PC-3 (cell line): ENCODE results near the gene RNF181. TPM values are rescaled to one million over a fixed set of nuclear protein-coding genes. Genes with fewer than 3 reads are reported as not detected.
A peak's percentile ranks its signal among the peaks of the same experiment; 100 is the strongest.

Experiments
- ATAC-seq: fragments of 200-7000 bp; cut with Tn5 transposase; 2 replicates; pipeline ENCODE4 v1.9.1; 2020; ENCODE audit warnings: mild to moderate bottlenecking, moderate library complexity
- BruUV-seq: library from RNA; stranded (reverse); fragments of 400-500 nt; replicated peaks from 2 replicates; lab custom pipeline; 2021; lab: Mats Ljungman, UMichigan
- CTCF ChIA-PET: fragments of 300-600 bp; sonication (Branson Sonifier 250); formaldehyde crosslinking; loops from one replicate; lab custom pipeline; 2022; ENCODE audit warnings: antibody characterized with exemption; lab: Charles Lee
- POLR2A ChIA-PET: fragments of 300-600 bp; sonication (Branson Sonifier 250); formaldehyde crosslinking; loops from one replicate; lab custom pipeline; 2022; ENCODE audit warnings: antibody characterized with exemption; ENCODE audit not compliant: unreplicated experiment; lab: Charles Lee
- DNase-seq: peaks from one replicate; pipeline ENCODE4 v3.0.0-alpha.2; 2015
- H2AFZ ChIP-seq: fragments of 300-600 bp; sonication (generic); 2 replicates; pipeline ENCODE4 v1.6.0; 2016; ENCODE audit warnings: antibody characterized with exemption, low read length
- H3F3A ChIP-seq: fragments of 300-600 bp; sonication (generic); one replicate; pipeline ENCODE4 v1.6.0; 2017; ENCODE audit warnings: antibody characterized with exemption, low read length, control low read depth, mild to moderate bottlenecking; ENCODE audit not compliant: unreplicated experiment
- H3K27ac ChIP-seq: fragments of 300-600 bp; sonication (generic); 2 replicates; pipeline ENCODE4 v1.5.1; 2016; ENCODE audit warnings: mild to moderate bottlenecking, low read length
- H3K27me3 ChIP-seq: fragments of 300-600 bp; sonication (generic); 2 replicates; pipeline ENCODE4 v1.6.1; 2016; ENCODE audit warnings: low read length, mixed read lengths
- H3K36me3 ChIP-seq: fragments of 300-600 bp; sonication (generic); 2 replicates; pipeline ENCODE4 v1.6.1; 2016; ENCODE audit warnings: low read depth, mixed run types, low read length, mixed read lengths
- H3K4me1 ChIP-seq: fragments of 300-600 bp; sonication (generic); 2 replicates; pipeline ENCODE4 v1.5.1; 2016; ENCODE audit warnings: low read length; ENCODE audit not compliant: insufficient read depth
- H3K4me2 ChIP-seq: fragments of 300-600 bp; sonication (generic); 2 replicates; pipeline ENCODE4 v1.6.0; 2016; ENCODE audit warnings: low read length
- H3K4me3 ChIP-seq: fragments of 300-600 bp; sonication (generic); 2 replicates; pipeline ENCODE4 v1.5.1; 2016; ENCODE audit warnings: mild to moderate bottlenecking, low read length, mixed read lengths
- H3K79me2 ChIP-seq: fragments of 300-600 bp; sonication (generic); 2 replicates; pipeline ENCODE4 v1.6.1; 2017; ENCODE audit warnings: low read length, mixed read lengths
- H3K9ac ChIP-seq: fragments of 300-600 bp; sonication (generic); 2 replicates; pipeline ENCODE4 v1.6.0; 2016; ENCODE audit warnings: mild to moderate bottlenecking, low read length
- H3K9me2 ChIP-seq: fragments of 300-600 bp; sonication (generic); replicated peaks from 2 replicates; pipeline ENCODE4 v1.6.1; 2016; ENCODE audit warnings: mixed run types, low read length, mixed read lengths
- H3K9me3 ChIP-seq: fragments of 300-600 bp; sonication (generic); 2 replicates; pipeline ENCODE4 v1.6.1; 2016; ENCODE audit warnings: low read length, mixed read lengths
- H4K20me1 ChIP-seq: fragments of 300-600 bp; sonication (generic); 2 replicates; pipeline ENCODE4 v1.6.1; 2016; ENCODE audit warnings: low read length, mixed read lengths
- CTCF ChIP-seq: fragments of 300-600 bp; sonication (generic); conservative IDR thresholded peaks from 2 replicates; pipeline ENCODE4 v1.5.1; 2017; ENCODE audit warnings: antibody characterized with exemption, low read depth, mild to moderate bottlenecking, low read length
- EZH2 ChIP-seq: fragments of 300-600 bp; sonication (generic); IDR thresholded peaks from one replicate; pipeline ENCODE4 v1.6.1; 2017; ENCODE audit warnings: antibody characterized with exemption, mild to moderate bottlenecking, low read length; ENCODE audit not compliant: unreplicated experiment
- EZH2phosphoT487 ChIP-seq: fragments of 300-600 bp; sonication (generic); IDR thresholded peaks from 2 replicates; pipeline ENCODE4 v1.6.1; 2018; ENCODE audit warnings: mild to moderate bottlenecking, antibody characterized with exemption, low read length, borderline replicate concordance
- intact Hi-C: fragments of 100-400 bp; cut with micrococcal nuclease; formaldehyde crosslinking; loops from 2 replicates; pipeline ENCODE4 v1.9.0; 2023
- total RNA-seq: library from RNA; depleted of rRNA; stranded (reverse); fragments of >200 nt; gene quantifications from 2 replicates; pipeline ENCODE4 v1.2.3, GENCODE V29; 2014

The RNF181 gene
- total RNA-seq, 1 experiment from 2014 or later, result 225 TPM

- H3K27ac ChIP-seq, result no peak overlapping the region
- no TSS peak for BruUV-seq
- intact Hi-C loops, result no loop called here
- TF ChIP-seq CTCF, result no peak
- TF ChIP-seq EZH2, result no peak
- TF ChIP-seq EZH2phosphoT487, result no peak
- no peak overlapping the region for H3K9ac ChIP-seq
- peaks cover 16% of the 10 kb centered on the region for H3K4me1 ChIP-seq
- CTCF ChIA-PET, result interaction anchor here (0.6 to 1.0 kb wide), 2 partner anchors 52 to 127 kb away, joined by 3 to 4 read pairs; no protein-coding TSS in a partner anchor
- no peak overlapping the region for H2AFZ ChIP-seq
- H3K4me2 ChIP-seq, result no peak overlapping the region
- no peak; the same call in 1 of the 2 replicates for ATAC-seq
- no peaks in the 10 kb centered on the region for H3K9me3 ChIP-seq
- H3K36me3 ChIP-seq, result peaks cover 36% of the 10 kb centered on the region
- H3K79me2 ChIP-seq, result no peaks in the 10 kb centered on the region
- no peaks in the 10 kb centered on the region for H3K27me3 ChIP-seq
- peaks cover 40% of the 10 kb centered on the region for H3F3A ChIP-seq
- POLR2A ChIA-PET, result interaction anchor here (0.6 to 1.0 kb wide), 4 partner anchors 9 to 159 kb away, joined by 3 to 8 read pairs (median 4); partner anchors contain the start of gene MAT2A
- peaks cover 18% of the 10 kb centered on the region for H4K20me1 ChIP-seq
- DNase-seq, result no peak
- no peaks in the 10 kb centered on the region for H3K9me2 ChIP-seq
- H3K4me3 ChIP-seq, result no peak overlapping the region
These were observed 47.0 kb upstream of the RNF181 start for GRCh38 chr2:85548608-85548900.

DNA sequence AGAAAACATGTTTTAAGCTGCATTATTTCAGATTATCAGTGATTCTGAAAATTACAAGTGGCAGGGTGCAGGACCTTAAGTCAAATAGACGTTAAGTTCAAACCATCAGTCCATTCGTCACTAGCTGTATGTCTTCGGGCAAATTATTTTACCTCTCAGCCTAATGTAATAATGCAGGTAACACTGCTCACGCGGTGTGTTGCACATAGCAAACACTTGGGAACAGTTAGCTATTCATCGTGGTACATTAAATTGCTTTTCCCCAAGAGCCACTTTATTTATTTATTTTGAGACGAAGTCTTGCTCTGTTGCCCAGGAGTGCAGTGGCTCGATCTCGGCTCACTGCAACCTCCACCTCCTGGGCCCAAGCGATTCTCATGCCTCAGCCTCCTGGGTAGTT is 46.5 kb upstream of the RNF181 start:
- TF ChIP-seq EZH2 (no peak), CTCF (no peak), EZH2phosphoT487 (no peak)
- no peak for ATAC-seq
- Histone ChIP-seq H3K4me1 (peaks cover 16% of the 10 kb centered on the region), H3K79me2 (no peaks in the 10 kb centered on the region), H3K9me3 (no peaks in the 10 kb centered on the region), H2AFZ (no peak overlapping the region), H3K36me3 (peaks cover 36% of the 10 kb centered on the region), H3K9me2 (no peaks in the 10 kb centered on the region), H3K27ac (no peak overlapping the region), H3K4me3 (no peak overlapping the region), H3K9ac (no peak overlapping the region), H3F3A (peaks cover 38% of the 10 kb centered on the region), H4K20me1 (peaks cover 17% of the 10 kb centered on the region), H3K4me2 (no peak overlapping the region), H3K27me3 (no peaks in the 10 kb centered on the region)
- intact Hi-C loops, result no loop called here
- TSS peak; percentile 25 for BruUV-seq
- ChIA-PET CTCF (interaction anchor here (1.0 kb wide), 1 partner anchor 128 kb away, joined by 4 read pairs; no protein-coding TSS in a partner anchor), POLR2A (interaction anchor here (1.0 kb wide), 1 partner anchor 10 kb away, joined by 8 read pairs; the partner anchor contains the start of gene MAT2A)
- no peak for DNase-seq

DNA sequence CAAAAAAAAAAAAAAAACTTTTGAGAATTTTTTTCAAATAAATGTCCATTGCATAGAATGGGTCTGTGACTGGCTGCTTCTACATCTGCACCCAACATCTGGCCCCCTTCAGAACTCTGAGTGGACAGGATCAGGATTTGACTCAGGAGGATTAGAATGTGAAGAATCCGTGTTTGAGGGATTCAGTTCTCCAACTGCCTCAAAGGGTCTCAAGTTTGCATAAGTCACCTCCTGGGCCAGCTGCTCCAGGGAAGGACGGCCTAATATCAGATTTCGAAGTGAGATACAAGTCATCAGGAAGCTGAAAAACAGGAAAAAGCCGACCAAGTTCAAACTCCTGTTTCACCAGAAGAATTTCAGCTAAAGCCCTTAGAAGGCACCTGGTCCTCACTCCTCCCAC is 45.7 kb upstream of the RNF181 start:
- ChIA-PET CTCF (no interaction called here), POLR2A (no interaction called here)
- H3K4me1 ChIP-seq, result peaks cover 16% of the 10 kb centered on the region
- no peak overlapping the region for H2AFZ ChIP-seq
- no peaks in the 10 kb centered on the region for H3K79me2 ChIP-seq
- no peaks in the 10 kb centered on the region for H3K27me3 ChIP-seq
- peaks cover 9% of the 10 kb centered on the region for H4K20me1 ChIP-seq
- no peak overlapping the region for H3K4me3 ChIP-seq
- H3K36me3 ChIP-seq, result peaks cover 33% of the 10 kb centered on the region; the same call in 1 of the 2 replicates
- DNase-seq, result peak; percentile 71
- TF ChIP-seq EZH2, result no peak
- no peak for TF ChIP-seq EZH2phosphoT487
- no peak for TF ChIP-seq CTCF
- intact Hi-C loops, result no loop called here
- peaks cover 33% of the 10 kb centered on the region for H3F3A ChIP-seq
- H3K4me2 ChIP-seq, result peak overlapping the region; percentile 17
- H3K27ac ChIP-seq, result peak overlapping the region; percentile 41
- no peak overlapping the region for H3K9ac ChIP-seq
- no peaks in the 10 kb centered on the region for H3K9me2 ChIP-seq
- BruUV-seq, result no TSS peak
- H3K9me3 ChIP-seq, result no peaks in the 10 kb centered on the region
- ATAC-seq, result peak; percentile 0; the same call in 1 of the 2 replicates
